GM23338 (cell line): ENCODE measurements around the gene SLAMF9. TPM values are rescaled to one million over a fixed set of nuclear protein-coding genes. Genes with fewer than 3 reads are reported as not detected.

Experiments
- ATAC-seq: fragments of 200-7000 bp; cut with Tn5 transposase; 3 replicates; pipeline ENCODE4 v1.9.1; 2020
- DNase-seq: peaks from one replicate; pipeline ENCODE4 v3.0.0-alpha.2; 2015; ENCODE audit warnings: low spot score
- H2AFZ ChIP-seq: fragments of 200-600 bp; sonication (generic); 2 replicates; pipeline ENCODE4 v1.8.0; 2016; ENCODE audit warnings: antibody characterized with exemption, mild to moderate bottlenecking, moderate library complexity
- H3F3A ChIP-seq: fragments of 200-600 bp; sonication (generic); replicated peaks from 2 replicates; pipeline ENCODE4 v1.8.0; 2017; ENCODE audit warnings: antibody characterized with exemption, mixed run types, low read depth
- H3K27ac ChIP-seq: fragments of 200-600 bp; sonication (generic); 2 replicates; pipeline ENCODE4 v1.6.1; 2016; ENCODE audit warnings: low read depth
- H3K27me3 ChIP-seq: fragments of 200-600 bp; sonication (generic); 2 replicates; pipeline ENCODE4 v1.8.0; 2016; ENCODE audit warnings: mild to moderate bottlenecking, mixed run types, moderate library complexity; ENCODE audit not compliant: insufficient read depth
- H3K36me3 ChIP-seq: fragments of 200-600 bp; sonication (generic); 2 replicates; pipeline ENCODE4 v1.8.0; 2016; ENCODE audit warnings: mild to moderate bottlenecking; ENCODE audit not compliant: insufficient read depth
- H3K4me1 ChIP-seq: fragments of 200-600 bp; sonication (generic); 2 replicates; pipeline ENCODE4 v1.8.0; 2016; ENCODE audit warnings: mild to moderate bottlenecking, moderate library complexity; ENCODE audit not compliant: insufficient read depth
- H3K4me2 ChIP-seq: fragments of 200-600 bp; sonication (generic); 2 replicates; pipeline ENCODE4 v1.7.1; 2017; ENCODE audit warnings: mixed run types
- H3K4me3 ChIP-seq: fragments of 200-600 bp; sonication (generic); 2 replicates; pipeline ENCODE4 v1.6.1; 2016; ENCODE audit warnings: mixed run types
- H3K79me2 ChIP-seq: fragments of 200-600 bp; sonication (generic); replicated peaks from 2 replicates; pipeline ENCODE4 v1.8.0; 2017; ENCODE audit warnings: mild to moderate bottlenecking; ENCODE audit not compliant: insufficient read depth
- H3K9me2 ChIP-seq: fragments of 200-600 bp; sonication (generic); 2 replicates; pipeline ENCODE4 v1.8.0; 2017; ENCODE audit not compliant: insufficient read depth
- H4K20me1 ChIP-seq: fragments of 200-600 bp; sonication (generic); replicated peaks from 2 replicates; pipeline ENCODE4 v1.8.0; 2017; ENCODE audit warnings: mild to moderate bottlenecking; ENCODE audit not compliant: insufficient read depth
- H3K27ac Mint-ChIP-seq: 2 replicates; pipeline ENCODE4 v1.8.0; 2020; ENCODE audit warnings: inconsistent platforms, mild to moderate bottlenecking, moderate library complexity, mixed read lengths
- H3K27me3 Mint-ChIP-seq: 3 replicates; pipeline ENCODE4 v1.8.0; 2022; ENCODE audit warnings: low read depth, mild to moderate bottlenecking, moderate library complexity, mixed read lengths, inconsistent platforms; ENCODE audit not compliant: insufficient read depth, poor library complexity
- H3K36me3 Mint-ChIP-seq: 3 replicates; pipeline ENCODE4 v1.8.0; 2021; ENCODE audit warnings: low read depth, mild to moderate bottlenecking, inconsistent platforms, moderate library complexity, mixed read lengths
- H3K4me1 Mint-ChIP-seq: 3 replicates; pipeline ENCODE4 v1.8.0; 2020; ENCODE audit warnings: mild to moderate bottlenecking, inconsistent platforms, mixed read lengths
- H3K4me3 Mint-ChIP-seq: 3 replicates; pipeline ENCODE4 v1.8.0; 2021; ENCODE audit warnings: moderate library complexity, mild to moderate bottlenecking, inconsistent platforms, mixed read lengths
- H3K9me3 Mint-ChIP-seq: 3 replicates; pipeline ENCODE4 v1.8.0; 2020; ENCODE audit warnings: moderate library complexity, mild to moderate bottlenecking, inconsistent platforms, mixed read lengths
- ETS1 ChIP-seq: IDR thresholded peaks from 2 replicates; pipeline ENCODE4 v1.6.1; 2016; ENCODE audit warnings: antibody characterized with exemption
- NANOG ChIP-seq: IDR thresholded peaks from 2 replicates; pipeline ENCODE4 v1.6.1; 2016; ENCODE audit warnings: antibody characterized with exemption, borderline replicate concordance
- POLR2AphosphoS5 ChIP-seq: IDR thresholded peaks from 2 replicates; pipeline ENCODE4 v1.6.1; 2016; ENCODE audit warnings: antibody characterized with exemption, low read depth
- STAT1 ChIP-seq: IDR thresholded peaks from one replicate; pipeline ENCODE4 v1.6.1; 2016; ENCODE audit warnings: antibody characterized with exemption; ENCODE audit not compliant: unreplicated experiment
- ZNF331 ChIP-seq: fragments of 250-450 bp; sonication (Bioruptor Pico); IDR thresholded peaks from 2 replicates; pipeline ENCODE4 v1.5.0; 2020; ENCODE audit warnings: low read depth, mild to moderate bottlenecking, moderate library complexity
- ZNF462 ChIP-seq: fragments of 250-450 bp; sonication (Bioruptor Pico); IDR thresholded peaks from 2 replicates; pipeline ENCODE4 v1.5.0; 2020; ENCODE audit warnings: mild to moderate bottlenecking, moderate library complexity
- polyA plus RNA-seq: library from polyadenylated mRNA; unstranded; fragments of >200 nt; fragmentation: Nextera tagmentation; extraction: Ambion mirVana; gene quantifications from 2 replicates; pipeline ENCODE4 v1.2.1, GENCODE V29; 2016
- total RNA-seq: library from RNA; depleted of rRNA; stranded (reverse); fragments of >200 nt; shearing (Covaris generic); gene quantifications from 2 replicates; pipeline ENCODE4 v1.2.3, GENCODE V29; 2014

Gene SLAMF9
- total and polyA plus RNA-seq, 2 experiments from 2014 or later, result not detected

GRCh38 chr1:159911326-159912070 is 42.5 kb downstream of the SLAMF9 start (continued):
- no peak for TF ChIP-seq ZNF462
- no peak for TF ChIP-seq ETS1
- TF ChIP-seq NANOG, result no peak

GRCh38 chr1:159908031-159908940 is 45.8 kb downstream of the SLAMF9 start:
- Mint-ChIP-seq H3K27ac (no peak overlapping the region), H3K4me1 (peaks cover 27% of the 10 kb centered on the region)
- no peaks in the 10 kb centered on the region for H3K36me3 ChIP-seq
- TF ChIP-seq STAT1 (no peak), POLR2AphosphoS5 (no peak), ZNF462 (no peak), ZNF331 (CRISPR knock-in tag) (no peak)

More at GRCh38 chr1:159908031-159908940, 45.8 kb downstream of the SLAMF9 start:
- Histone ChIP-seq H3F3A (no peaks in the 10 kb centered on the region), H3K9me2 (no peaks in the 10 kb centered on the region), H3K4me1 (peaks cover 23% of the 10 kb centered on the region), H3K27ac (no peak overlapping the region), H3K4me3 (no peak overlapping the region), H2AFZ (no peak overlapping the region), H4K20me1 (no peaks in the 10 kb centered on the region), H3K4me2 (no peak overlapping the region), H3K27me3 (no peaks in the 10 kb centered on the region), H3K79me2 (no peaks in the 10 kb centered on the region)
- ATAC-seq, result no peak
- peaks cover 7% of the 10 kb centered on the region; the same call in 2 of the 3 replicates for H3K9me3 Mint-ChIP-seq
- DNase-seq, result no peak
- H3K36me3 Mint-ChIP-seq, result peaks cover 3% of the 10 kb centered on the region; the same call in 1 of the 3 replicates
- no peak overlapping the region for H3K4me3 Mint-ChIP-seq
- H3K27me3 Mint-ChIP-seq, result peaks cover 17% of the 10 kb centered on the region
